ENCODE measurements around the gene SORCS1. TPM values are rescaled to one million over a fixed set of nuclear protein-coding genes. Genes with fewer than 3 reads are reported as not detected.

SORCS1 gene
- total and polyA plus RNA-seq, 2 experiments from 2014 or later: not detected

- Histone ChIP-seq H3K4me3 (no peak overlapping the region), H3K27ac (no peak overlapping the region), H3F3A (ENCODE audit: insufficient read depth) (no peaks in the 10 kb centered on the region), H3K79me2 (ENCODE audit: insufficient read depth) (no peaks in the 10 kb centered on the region), H3K4me1 (ENCODE audit: insufficient read depth) (no peaks in the 10 kb centered on the region), H3K9me2 (ENCODE audit: insufficient read depth) (no peaks in the 10 kb centered on the region), H3K4me2 (ENCODE audit: unreplicated experiment) (no peak overlapping the region), H3K9ac (no peak overlapping the region), H3K36me3 (ENCODE audit: low read depth) (no peaks in the 10 kb centered on the region), H2AFZ (no peak overlapping the region), H3K9me3 (ENCODE audit: low read depth) (no peaks in the 10 kb centered on the region), H3K27me3 (replicated peaks; ENCODE audit: insufficient read depth) (no peaks in the 10 kb centered on the region), H4K20me1 (ENCODE audit: insufficient read depth) (no peaks in the 10 kb centered on the region)
- DNase-seq: no peak
- TF ChIP-seq EZH2 (IDR thresholded peaks at IDR 0.05; ENCODE audit: insufficient read depth, poor library complexity, severe bottlenecking): no peak
- TF ChIP-seq EZH2phosphoT487 (IDR thresholded peaks at IDR 0.05; ENCODE audit: insufficient read depth, low read depth): no peak
- WGBS, 2 experiments (ENCODE audit: low coverage in 1 of 2, low lambda C conversion rate in 2 of 2, missing lambda C conversion rate in 2 of 2): 27 to 29% methylated on average over 4 of the region's 4 CpGs
- in situ Hi-C loops (cut with MboI): no loop called here
Observed at GRCh38 chr10:106980495-106981451, 183.7 kb downstream of the SORCS1 start.

- Histone ChIP-seq H3K79me2 (ENCODE audit: insufficient read depth) (no peaks in the 10 kb centered on the region), H3K9ac (no peak overlapping the region), H3K27me3 (replicated peaks; ENCODE audit: insufficient read depth) (no peaks in the 10 kb centered on the region), H3K27ac (no peak overlapping the region), H3F3A (ENCODE audit: insufficient read depth) (no peaks in the 10 kb centered on the region), H3K4me3 (no peak overlapping the region), H3K9me3 (ENCODE audit: low read depth) (no peaks in the 10 kb centered on the region), H2AFZ (no peak overlapping the region), H3K4me1 (ENCODE audit: insufficient read depth) (no peaks in the 10 kb centered on the region), H3K4me2 (ENCODE audit: unreplicated experiment) (no peak overlapping the region), H4K20me1 (ENCODE audit: insufficient read depth) (no peaks in the 10 kb centered on the region), H3K9me2 (ENCODE audit: insufficient read depth) (no peaks in the 10 kb centered on the region), H3K36me3 (ENCODE audit: low read depth) (no peaks in the 10 kb centered on the region)
- in situ Hi-C loops (cut with MboI): no loop called here
- 32 to 46% methylated on average over 2 of the region's 2 CpGs for WGBS, 2 experiments (ENCODE audit: low coverage in 1 of 2, low lambda C conversion rate in 2 of 2, missing lambda C conversion rate in 2 of 2)
- TF ChIP-seq EZH2phosphoT487 (IDR thresholded peaks at IDR 0.05; ENCODE audit: insufficient read depth, low read depth): no peak
- no peak for TF ChIP-seq EZH2 (IDR thresholded peaks at IDR 0.05; ENCODE audit: insufficient read depth, poor library complexity, severe bottlenecking)
- DNase-seq: no peak
Observed at GRCh38 chr10:106978756-106979155, 185.8 kb downstream of the SORCS1 start.

GRCh38 chr10:106973716-106974115, 190.8 kb downstream of the SORCS1 start:
- H4K20me1 ChIP-seq (ENCODE audit: insufficient read depth): no peaks in the 10 kb centered on the region
- no peaks in the 10 kb centered on the region for H3K9me2 ChIP-seq (ENCODE audit: insufficient read depth)
- DNase-seq: no peak
- H2AFZ ChIP-seq: no peak overlapping the region
- no peaks in the 10 kb centered on the region for H3F3A ChIP-seq (ENCODE audit: insufficient read depth)
- no peak overlapping the region for H3K9ac ChIP-seq
- H3K4me2 ChIP-seq (ENCODE audit: unreplicated experiment): no peak overlapping the region
- H3K79me2 ChIP-seq (ENCODE audit: insufficient read depth): no peaks in the 10 kb centered on the region
- no peak overlapping the region for H3K4me3 ChIP-seq
- in situ Hi-C loops (cut with MboI): no loop called here
- no peaks in the 10 kb centered on the region for H3K27me3 ChIP-seq (replicated peaks; ENCODE audit: insufficient read depth)
- no peaks in the 10 kb centered on the region for H3K4me1 ChIP-seq (ENCODE audit: insufficient read depth)
- no peaks in the 10 kb centered on the region for H3K36me3 ChIP-seq (ENCODE audit: low read depth)
- H3K9me3 ChIP-seq (ENCODE audit: low read depth): no peaks in the 10 kb centered on the region
- TF ChIP-seq EZH2phosphoT487 (IDR thresholded peaks at IDR 0.05; ENCODE audit: insufficient read depth, low read depth) (no peak), EZH2 (IDR thresholded peaks at IDR 0.05; ENCODE audit: insufficient read depth, poor library complexity, severe bottlenecking) (no peak)
- WGBS, 2 experiments (ENCODE audit: low coverage in 1 of 2, low lambda C conversion rate in 2 of 2, missing lambda C conversion rate in 2 of 2): 14 to 20% methylated on average over 1 of the region's 1 CpG
- H3K27ac ChIP-seq: no peak overlapping the region

GRCh38 chr10:106973288-106973687, 191.2 kb downstream of the SORCS1 start:
- Histone ChIP-seq H3K27ac (no peak overlapping the region), H4K20me1 (ENCODE audit: insufficient read depth) (no peaks in the 10 kb centered on the region), H3K4me3 (no peak overlapping the region), H3K4me1 (ENCODE audit: insufficient read depth) (no peaks in the 10 kb centered on the region), H3K4me2 (ENCODE audit: unreplicated experiment) (no peak overlapping the region), H3K9me2 (ENCODE audit: insufficient read depth) (no peaks in the 10 kb centered on the region), H3K9ac (no peak overlapping the region), H2AFZ (no peak overlapping the region), H3F3A (ENCODE audit: insufficient read depth) (no peaks in the 10 kb centered on the region), H3K36me3 (ENCODE audit: low read depth) (no peaks in the 10 kb centered on the region), H3K79me2 (ENCODE audit: insufficient read depth) (no peaks in the 10 kb centered on the region), H3K9me3 (ENCODE audit: low read depth) (no peaks in the 10 kb centered on the region), H3K27me3 (replicated peaks; ENCODE audit: insufficient read depth) (no peaks in the 10 kb centered on the region)
- WGBS, 2 experiments (ENCODE audit: low coverage in 1 of 2, low lambda C conversion rate in 2 of 2, missing lambda C conversion rate in 2 of 2): 0 to 18% methylated on average over 1 of the region's 1 CpG
- DNase-seq: no peak
- TF ChIP-seq EZH2phosphoT487 (IDR thresholded peaks at IDR 0.05; ENCODE audit: insufficient read depth, low read depth): no peak
- no peak for TF ChIP-seq EZH2 (IDR thresholded peaks at IDR 0.05; ENCODE audit: insufficient read depth, poor library complexity, severe bottlenecking)
- in situ Hi-C loops (cut with MboI): no loop called here

All from GM23248 (cell line).